GM23338 (cell line): ENCODE results near the gene PALLD. TPM values are rescaled to one million over a fixed set of nuclear protein-coding genes. Genes with fewer than 3 reads are reported as not detected.

Experiments used
- ATAC-seq: fragments of 200-7000 bp; cut with Tn5 transposase; 3 replicates; pipeline ENCODE4 v1.9.1; 2020
- DNase-seq: peaks from one replicate; pipeline ENCODE4 v3.0.0-alpha.2; 2015; ENCODE audit warnings: low spot score
- H2AFZ ChIP-seq: fragments of 200-600 bp; sonication (generic); 2 replicates; pipeline ENCODE4 v1.8.0; 2016; ENCODE audit warnings: antibody characterized with exemption, mild to moderate bottlenecking, moderate library complexity
- H3F3A ChIP-seq: fragments of 200-600 bp; sonication (generic); replicated peaks from 2 replicates; pipeline ENCODE4 v1.8.0; 2017; ENCODE audit warnings: antibody characterized with exemption, mixed run types, low read depth
- H3K27ac ChIP-seq: fragments of 200-600 bp; sonication (generic); 2 replicates; pipeline ENCODE4 v1.6.1; 2016; ENCODE audit warnings: low read depth
- H3K27me3 ChIP-seq: fragments of 200-600 bp; sonication (generic); 2 replicates; pipeline ENCODE4 v1.8.0; 2016; ENCODE audit warnings: mild to moderate bottlenecking, mixed run types, moderate library complexity; ENCODE audit not compliant: insufficient read depth
- H3K36me3 ChIP-seq: fragments of 200-600 bp; sonication (generic); 2 replicates; pipeline ENCODE4 v1.8.0; 2016; ENCODE audit warnings: mild to moderate bottlenecking; ENCODE audit not compliant: insufficient read depth
- H3K4me1 ChIP-seq: fragments of 200-600 bp; sonication (generic); 2 replicates; pipeline ENCODE4 v1.8.0; 2016; ENCODE audit warnings: mild to moderate bottlenecking, moderate library complexity; ENCODE audit not compliant: insufficient read depth
- H3K4me2 ChIP-seq: fragments of 200-600 bp; sonication (generic); 2 replicates; pipeline ENCODE4 v1.7.1; 2017; ENCODE audit warnings: mixed run types
- H3K4me3 ChIP-seq: fragments of 200-600 bp; sonication (generic); 2 replicates; pipeline ENCODE4 v1.6.1; 2016; ENCODE audit warnings: mixed run types
- H3K79me2 ChIP-seq: fragments of 200-600 bp; sonication (generic); replicated peaks from 2 replicates; pipeline ENCODE4 v1.8.0; 2017; ENCODE audit warnings: mild to moderate bottlenecking; ENCODE audit not compliant: insufficient read depth
- H3K9me2 ChIP-seq: fragments of 200-600 bp; sonication (generic); 2 replicates; pipeline ENCODE4 v1.8.0; 2017; ENCODE audit not compliant: insufficient read depth
- H4K20me1 ChIP-seq: fragments of 200-600 bp; sonication (generic); replicated peaks from 2 replicates; pipeline ENCODE4 v1.8.0; 2017; ENCODE audit warnings: mild to moderate bottlenecking; ENCODE audit not compliant: insufficient read depth
- H3K27ac Mint-ChIP-seq: 2 replicates; pipeline ENCODE4 v1.8.0; 2020; ENCODE audit warnings: inconsistent platforms, mild to moderate bottlenecking, moderate library complexity, mixed read lengths
- H3K27me3 Mint-ChIP-seq: 3 replicates; pipeline ENCODE4 v1.8.0; 2022; ENCODE audit warnings: low read depth, mild to moderate bottlenecking, moderate library complexity, mixed read lengths, inconsistent platforms; ENCODE audit not compliant: insufficient read depth, poor library complexity
- H3K36me3 Mint-ChIP-seq: 3 replicates; pipeline ENCODE4 v1.8.0; 2021; ENCODE audit warnings: low read depth, mild to moderate bottlenecking, inconsistent platforms, moderate library complexity, mixed read lengths
- H3K4me1 Mint-ChIP-seq: 3 replicates; pipeline ENCODE4 v1.8.0; 2020; ENCODE audit warnings: mild to moderate bottlenecking, inconsistent platforms, mixed read lengths
- H3K4me3 Mint-ChIP-seq: 3 replicates; pipeline ENCODE4 v1.8.0; 2021; ENCODE audit warnings: moderate library complexity, mild to moderate bottlenecking, inconsistent platforms, mixed read lengths
- H3K9me3 Mint-ChIP-seq: 3 replicates; pipeline ENCODE4 v1.8.0; 2020; ENCODE audit warnings: moderate library complexity, mild to moderate bottlenecking, inconsistent platforms, mixed read lengths
- CREB1 ChIP-seq: fragments of 250-450 bp; sonication (Bioruptor Pico); IDR thresholded peaks from 2 replicates; pipeline ENCODE4 v1.5.0; 2020; ENCODE audit warnings: low read depth, mild to moderate bottlenecking, moderate library complexity
- ETS1 ChIP-seq: IDR thresholded peaks from 2 replicates; pipeline ENCODE4 v1.6.1; 2016; ENCODE audit warnings: antibody characterized with exemption
- EZH2 ChIP-seq: fragments of 200-600 bp; sonication (generic); IDR thresholded peaks from one replicate; pipeline ENCODE4 v1.8.0; 2017; ENCODE audit warnings: antibody characterized with exemption, mild to moderate bottlenecking, low read depth; ENCODE audit not compliant: unreplicated experiment
- EZH2phosphoT487 ChIP-seq: fragments of 200-600 bp; sonication (generic); IDR thresholded peaks from one replicate; pipeline ENCODE4 v1.8.1; 2018; ENCODE audit warnings: antibody characterized with exemption; ENCODE audit not compliant: unreplicated experiment
- JUNB ChIP-seq: IDR thresholded peaks from one replicate; pipeline ENCODE4 v1.6.1; 2016; ENCODE audit warnings: antibody characterized with exemption; ENCODE audit not compliant: unreplicated experiment
- NANOG ChIP-seq: IDR thresholded peaks from 2 replicates; pipeline ENCODE4 v1.6.1; 2016; ENCODE audit warnings: antibody characterized with exemption, borderline replicate concordance
- POLR2AphosphoS5 ChIP-seq: IDR thresholded peaks from 2 replicates; pipeline ENCODE4 v1.6.1; 2016; ENCODE audit warnings: antibody characterized with exemption, low read depth
- STAT1 ChIP-seq: IDR thresholded peaks from one replicate; pipeline ENCODE4 v1.6.1; 2016; ENCODE audit warnings: antibody characterized with exemption; ENCODE audit not compliant: unreplicated experiment
- ZNF114 ChIP-seq: fragments of 250-450 bp; sonication (Bioruptor Pico); IDR thresholded peaks from 2 replicates; pipeline ENCODE4 v1.5.0; 2020; ENCODE audit warnings: mild to moderate bottlenecking, moderate library complexity
- ZNF331 ChIP-seq: fragments of 250-450 bp; sonication (Bioruptor Pico); IDR thresholded peaks from 2 replicates; pipeline ENCODE4 v1.5.0; 2020; ENCODE audit warnings: low read depth, mild to moderate bottlenecking, moderate library complexity
- polyA plus RNA-seq: library from polyadenylated mRNA; unstranded; fragments of >200 nt; fragmentation: Nextera tagmentation; extraction: Ambion mirVana; gene quantifications from 2 replicates; pipeline ENCODE4 v1.2.1, GENCODE V29; 2016
- total RNA-seq: library from RNA; depleted of rRNA; stranded (reverse); fragments of >200 nt; shearing (Covaris generic); gene quantifications from 2 replicates; pipeline ENCODE4 v1.2.3, GENCODE V29; 2014
- TF ChIP-seq, protein P1 (sequence below): IDR thresholded peaks from one replicate; pipeline ENCODE4 v1.6.1; 2018; ENCODE audit warnings: antibody characterized with exemption; ENCODE audit not compliant: unreplicated experiment
- TF ChIP-seq, protein P2 (sequence below): fragments of 250-450 bp; sonication (Bioruptor Pico); IDR thresholded peaks from 2 replicates; pipeline ENCODE4 v1.5.0; 2020; ENCODE audit warnings: mild to moderate bottlenecking, moderate library complexity
- TF ChIP-seq, protein P3 (sequence below), 2 experiments: fragments of 200-600 bp in 1 of 2; sonication (generic) in 1 of 2; conservative IDR thresholded peaks; 2 replicates each; pipeline versions ENCODE4 v1.5.1 to v1.6.1; 2016 to 2017; ENCODE audit warnings: antibody characterized with exemption in 2 of 2, low read depth in 2 of 2, mild to moderate bottlenecking in 2 of 2, moderate library complexity in 1 of 2

Gene PALLD
- total and polyA plus RNA-seq, 2 experiments from 2014 or later = 13.1 to 30.2 TPM

DNA sequence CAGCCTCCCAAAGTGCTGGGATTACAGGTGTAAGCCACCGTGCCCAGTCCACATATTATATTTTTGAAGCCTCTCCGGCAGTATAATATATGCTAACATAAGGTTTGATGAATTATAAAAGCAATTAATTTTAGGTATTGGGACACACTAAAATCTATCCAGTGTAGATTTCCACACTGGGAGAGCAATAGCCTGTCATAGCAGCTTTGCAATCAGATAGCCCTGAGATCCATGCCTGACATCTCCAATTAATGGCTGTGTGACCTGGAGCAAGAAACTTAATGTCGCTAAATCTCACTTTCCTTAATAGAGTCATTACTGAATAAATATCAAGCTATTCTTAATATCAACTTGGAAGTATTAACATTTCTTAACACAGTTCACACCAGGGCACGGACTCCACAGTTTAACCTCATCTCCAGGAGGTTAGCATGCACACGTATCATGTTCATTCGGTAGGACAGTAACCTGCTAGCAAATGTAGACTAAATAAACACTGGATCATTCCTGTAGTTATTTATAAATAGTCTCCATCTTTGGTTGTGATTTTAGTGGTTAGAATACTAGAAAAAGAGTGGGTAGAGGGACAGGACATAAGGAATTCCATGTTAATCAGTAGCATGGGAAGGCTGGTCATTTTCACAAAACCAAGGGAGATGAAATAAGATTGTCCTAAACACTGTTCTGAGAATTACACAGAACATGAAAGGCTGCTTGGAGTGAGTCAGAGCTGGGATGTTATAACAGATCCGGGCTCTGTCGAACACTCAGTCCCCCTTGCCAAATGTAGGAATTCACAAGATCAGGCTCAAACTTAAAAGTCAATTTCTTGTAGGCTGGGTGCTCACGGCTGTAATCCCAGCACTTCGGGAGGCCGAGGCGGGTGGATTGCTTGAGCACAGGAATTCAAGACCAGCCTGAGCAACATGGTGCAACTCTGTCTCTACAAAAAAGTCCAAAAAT, 254.7 kb downstream of the PALLD start:
- Histone ChIP-seq H2AFZ (no peak overlapping the region), H3K36me3 (no peaks in the 10 kb centered on the region), H3K4me1 (no peaks in the 10 kb centered on the region), H4K20me1 (no peaks in the 10 kb centered on the region), H3F3A (no peaks in the 10 kb centered on the region), H3K4me2 (no peak overlapping the region), H3K27me3 (no peaks in the 10 kb centered on the region), H3K27ac (no peak overlapping the region), H3K9me2 (no peaks in the 10 kb centered on the region), H3K79me2 (no peaks in the 10 kb centered on the region), H3K4me3 (no peak overlapping the region)
- no peaks in the 10 kb centered on the region for H3K36me3 Mint-ChIP-seq
- no peaks in the 10 kb centered on the region for H3K9me3 Mint-ChIP-seq
- H3K27ac Mint-ChIP-seq = no peak overlapping the region
- ATAC-seq (no peak), DNase-seq (no peak)
- no peak for TF ChIP-seq EZH2
- TF ChIP-seq STAT1 = no peak
- TF ChIP-seq ETS1 = no peak
- TF ChIP-seq, protein P1, sequence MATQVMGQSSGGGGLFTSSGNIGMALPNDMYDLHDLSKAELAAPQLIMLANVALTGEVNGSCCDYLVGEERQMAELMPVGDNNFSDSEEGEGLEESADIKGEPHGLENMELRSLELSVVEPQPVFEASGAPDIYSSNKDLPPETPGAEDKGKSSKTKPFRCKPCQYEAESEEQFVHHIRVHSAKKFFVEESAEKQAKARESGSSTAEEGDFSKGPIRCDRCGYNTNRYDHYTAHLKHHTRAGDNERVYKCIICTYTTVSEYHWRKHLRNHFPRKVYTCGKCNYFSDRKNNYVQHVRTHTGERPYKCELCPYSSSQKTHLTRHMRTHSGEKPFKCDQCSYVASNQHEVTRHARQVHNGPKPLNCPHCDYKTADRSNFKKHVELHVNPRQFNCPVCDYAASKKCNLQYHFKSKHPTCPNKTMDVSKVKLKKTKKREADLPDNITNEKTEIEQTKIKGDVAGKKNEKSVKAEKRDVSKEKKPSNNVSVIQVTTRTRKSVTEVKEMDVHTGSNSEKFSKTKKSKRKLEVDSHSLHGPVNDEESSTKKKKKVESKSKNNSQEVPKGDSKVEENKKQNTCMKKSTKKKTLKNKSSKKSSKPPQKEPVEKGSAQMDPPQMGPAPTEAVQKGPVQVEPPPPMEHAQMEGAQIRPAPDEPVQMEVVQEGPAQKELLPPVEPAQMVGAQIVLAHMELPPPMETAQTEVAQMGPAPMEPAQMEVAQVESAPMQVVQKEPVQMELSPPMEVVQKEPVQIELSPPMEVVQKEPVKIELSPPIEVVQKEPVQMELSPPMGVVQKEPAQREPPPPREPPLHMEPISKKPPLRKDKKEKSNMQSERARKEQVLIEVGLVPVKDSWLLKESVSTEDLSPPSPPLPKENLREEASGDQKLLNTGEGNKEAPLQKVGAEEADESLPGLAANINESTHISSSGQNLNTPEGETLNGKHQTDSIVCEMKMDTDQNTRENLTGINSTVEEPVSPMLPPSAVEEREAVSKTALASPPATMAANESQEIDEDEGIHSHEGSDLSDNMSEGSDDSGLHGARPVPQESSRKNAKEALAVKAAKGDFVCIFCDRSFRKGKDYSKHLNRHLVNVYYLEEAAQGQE = no peak
- TF ChIP-seq NANOG = no peak
- no peak for TF ChIP-seq EZH2phosphoT487
- no peak for TF ChIP-seq ZNF114
- no peak for TF ChIP-seq CREB1 (CRISPR knock-in tag)
- no peak for TF ChIP-seq ZNF331 (CRISPR knock-in tag)
- no peak for TF ChIP-seq POLR2AphosphoS5
- TF ChIP-seq JUNB = no peak
- TF ChIP-seq, protein P2, sequence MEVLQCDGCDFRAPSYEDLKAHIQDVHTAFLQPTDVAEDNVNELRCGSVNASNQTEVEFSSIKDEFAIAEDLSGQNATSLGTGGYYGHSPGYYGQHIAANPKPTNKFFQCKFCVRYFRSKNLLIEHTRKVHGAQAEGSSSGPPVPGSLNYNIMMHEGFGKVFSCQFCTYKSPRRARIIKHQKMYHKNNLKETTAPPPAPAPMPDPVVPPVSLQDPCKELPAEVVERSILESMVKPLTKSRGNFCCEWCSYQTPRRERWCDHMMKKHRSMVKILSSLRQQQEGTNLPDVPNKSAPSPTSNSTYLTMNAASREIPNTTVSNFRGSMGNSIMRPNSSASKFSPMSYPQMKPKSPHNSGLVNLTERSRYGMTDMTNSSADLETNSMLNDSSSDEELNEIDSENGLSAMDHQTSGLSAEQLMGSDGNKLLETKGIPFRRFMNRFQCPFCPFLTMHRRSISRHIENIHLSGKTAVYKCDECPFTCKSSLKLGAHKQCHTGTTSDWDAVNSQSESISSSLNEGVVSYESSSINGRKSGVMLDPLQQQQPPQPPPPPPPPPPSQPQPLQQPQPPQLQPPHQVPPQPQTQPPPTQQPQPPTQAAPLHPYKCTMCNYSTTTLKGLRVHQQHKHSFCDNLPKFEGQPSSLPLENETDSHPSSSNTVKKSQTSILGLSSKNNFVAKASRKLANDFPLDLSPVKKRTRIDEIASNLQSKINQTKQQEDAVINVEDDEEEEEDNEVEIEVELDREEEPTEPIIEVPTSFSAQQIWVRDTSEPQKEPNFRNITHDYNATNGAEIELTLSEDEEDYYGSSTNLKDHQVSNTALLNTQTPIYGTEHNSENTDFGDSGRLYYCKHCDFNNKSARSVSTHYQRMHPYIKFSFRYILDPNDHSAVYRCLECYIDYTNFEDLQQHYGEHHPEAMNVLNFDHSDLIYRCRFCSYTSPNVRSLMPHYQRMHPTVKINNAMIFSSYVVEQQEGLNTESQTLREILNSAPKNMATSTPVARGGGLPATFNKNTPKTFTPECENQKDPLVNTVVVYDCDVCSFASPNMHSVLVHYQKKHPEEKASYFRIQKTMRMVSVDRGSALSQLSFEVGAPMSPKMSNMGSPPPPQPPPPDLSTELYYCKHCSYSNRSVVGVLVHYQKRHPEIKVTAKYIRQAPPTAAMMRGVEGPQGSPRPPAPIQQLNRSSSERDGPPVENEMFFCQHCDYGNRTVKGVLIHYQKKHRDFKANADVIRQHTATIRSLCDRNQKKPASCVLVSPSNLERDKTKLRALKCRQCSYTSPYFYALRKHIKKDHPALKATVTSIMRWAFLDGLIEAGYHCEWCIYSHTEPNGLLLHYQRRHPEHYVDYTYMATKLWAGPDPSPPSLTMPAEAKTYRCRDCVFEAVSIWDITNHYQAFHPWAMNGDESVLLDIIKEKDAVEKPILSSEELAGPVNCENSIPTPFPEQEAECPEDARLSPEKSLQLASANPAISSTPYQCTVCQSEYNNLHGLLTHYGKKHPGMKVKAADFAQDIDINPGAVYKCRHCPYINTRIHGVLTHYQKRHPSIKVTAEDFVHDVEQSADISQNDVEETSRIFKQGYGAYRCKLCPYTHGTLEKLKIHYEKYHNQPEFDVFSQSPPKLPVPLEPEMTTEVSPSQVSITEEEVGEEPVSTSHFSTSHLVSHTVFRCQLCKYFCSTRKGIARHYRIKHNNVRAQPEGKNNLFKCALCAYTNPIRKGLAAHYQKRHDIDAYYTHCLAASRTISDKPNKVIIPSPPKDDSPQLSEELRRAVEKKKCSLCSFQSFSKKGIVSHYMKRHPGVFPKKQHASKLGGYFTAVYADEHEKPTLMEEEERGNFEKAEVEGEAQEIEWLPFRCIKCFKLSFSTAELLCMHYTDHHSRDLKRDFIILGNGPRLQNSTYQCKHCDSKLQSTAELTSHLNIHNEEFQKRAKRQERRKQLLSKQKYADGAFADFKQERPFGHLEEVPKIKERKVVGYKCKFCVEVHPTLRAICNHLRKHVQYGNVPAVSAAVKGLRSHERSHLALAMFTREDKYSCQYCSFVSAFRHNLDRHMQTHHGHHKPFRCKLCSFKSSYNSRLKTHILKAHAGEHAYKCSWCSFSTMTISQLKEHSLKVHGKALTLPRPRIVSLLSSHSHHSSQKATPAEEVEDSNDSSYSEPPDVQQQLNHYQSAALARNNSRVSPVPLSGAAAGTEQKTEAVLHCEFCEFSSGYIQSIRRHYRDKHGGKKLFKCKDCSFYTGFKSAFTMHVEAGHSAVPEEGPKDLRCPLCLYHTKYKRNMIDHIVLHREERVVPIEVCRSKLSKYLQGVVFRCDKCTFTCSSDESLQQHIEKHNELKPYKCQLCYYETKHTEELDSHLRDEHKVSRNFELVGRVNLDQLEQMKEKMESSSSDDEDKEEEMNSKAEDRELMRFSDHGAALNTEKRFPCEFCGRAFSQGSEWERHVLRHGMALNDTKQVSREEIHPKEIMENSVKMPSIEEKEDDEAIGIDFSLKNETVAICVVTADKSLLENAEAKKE = no peak
- TF ChIP-seq, protein P3, sequence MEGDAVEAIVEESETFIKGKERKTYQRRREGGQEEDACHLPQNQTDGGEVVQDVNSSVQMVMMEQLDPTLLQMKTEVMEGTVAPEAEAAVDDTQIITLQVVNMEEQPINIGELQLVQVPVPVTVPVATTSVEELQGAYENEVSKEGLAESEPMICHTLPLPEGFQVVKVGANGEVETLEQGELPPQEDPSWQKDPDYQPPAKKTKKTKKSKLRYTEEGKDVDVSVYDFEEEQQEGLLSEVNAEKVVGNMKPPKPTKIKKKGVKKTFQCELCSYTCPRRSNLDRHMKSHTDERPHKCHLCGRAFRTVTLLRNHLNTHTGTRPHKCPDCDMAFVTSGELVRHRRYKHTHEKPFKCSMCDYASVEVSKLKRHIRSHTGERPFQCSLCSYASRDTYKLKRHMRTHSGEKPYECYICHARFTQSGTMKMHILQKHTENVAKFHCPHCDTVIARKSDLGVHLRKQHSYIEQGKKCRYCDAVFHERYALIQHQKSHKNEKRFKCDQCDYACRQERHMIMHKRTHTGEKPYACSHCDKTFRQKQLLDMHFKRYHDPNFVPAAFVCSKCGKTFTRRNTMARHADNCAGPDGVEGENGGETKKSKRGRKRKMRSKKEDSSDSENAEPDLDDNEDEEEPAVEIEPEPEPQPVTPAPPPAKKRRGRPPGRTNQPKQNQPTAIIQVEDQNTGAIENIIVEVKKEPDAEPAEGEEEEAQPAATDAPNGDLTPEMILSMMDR (conservative IDR thresholded peaks at IDR 0.05; ENCODE audit: low read depth in 2 of 2) = no peak
- H3K27me3 Mint-ChIP-seq = no peaks in the 10 kb centered on the region
- no peak overlapping the region for H3K4me3 Mint-ChIP-seq
- no peaks in the 10 kb centered on the region for H3K4me1 Mint-ChIP-seq
